HCT116 (cell line): ENCODE measurements around the gene CTBP1. TPM values are rescaled to one million over a fixed set of nuclear protein-coding genes. Genes with fewer than 3 reads are reported as not detected.

ENCODE experiments used
- ATAC-seq: fragments of 200-7000 bp; cut with Tn5 transposase; 2 replicates; pipeline ENCODE4 v1.9.1; 2020; ENCODE audit warnings: mild to moderate bottlenecking, moderate library complexity
- BruUV-seq: library from RNA; stranded (reverse); fragments of 400-500 nt; replicated peaks from 2 replicates; lab custom pipeline; 2021; lab: Mats Ljungman, UMichigan
- CTCF ChIA-PET: fragments of 300-600 bp; sonication (Branson Sonifier 250); formaldehyde crosslinking; loops from one replicate; lab custom pipeline; 2021; ENCODE audit warnings: antibody characterized with exemption; lab: Charles Lee
- POLR2A ChIA-PET: fragments of 300-600, 350-600 bp; sonication (Branson Sonifier 250); formaldehyde crosslinking; loops from one replicate; lab custom pipeline; 2021; ENCODE audit warnings: antibody characterized with exemption; lab: Charles Lee
- RAD21 ChIA-PET, 2 experiments: fragments of 300-600 bp; sonication (Branson Sonifier 250); formaldehyde crosslinking; loops; one replicate each; lab custom pipeline; 2023; ENCODE audit warnings: low total read pairs in 2 of 2; ENCODE audit not compliant: uncharacterized antibody in 2 of 2, unreplicated experiment in 2 of 2, low non-redundant PET in 1 of 2; lab: Charles Lee
- DNase-seq: peaks from one replicate; pipeline ENCODE4 v3.0.0-alpha.2; 2010; ENCODE audit warnings: low read depth, low spot score
- H2AFZ ChIP-seq: fragments of 200-600 bp; shearing (Covaris generic), sonication (generic); 2 replicates; pipeline ENCODE4 v1.6.1; 2017; ENCODE audit warnings: low read depth, mixed run types, mixed read lengths, antibody characterized with exemption, low read length; ENCODE audit not compliant: poor library complexity, severe bottlenecking
- H3K27ac ChIP-seq: 2 replicates; pipeline ENCODE4 v1.5.1; 2012; ENCODE audit warnings: low read depth, low read length
- H3K27me3 ChIP-seq: fragments of 200-600 bp; sonication (generic); 2 replicates; pipeline ENCODE4 v1.6.1; 2016; ENCODE audit warnings: mixed run types, low read length, mixed read lengths; ENCODE audit not compliant: insufficient read depth
- H3K36me3 ChIP-seq, 2 experiments: fragments of 200-500 bp in 1 of 2; fragments of 200-600 bp in 1 of 2; sonication (Bioruptor generic) in 1 of 2; sonication (generic) in 1 of 2; 2 replicates each; pipeline versions ENCODE4 v1.5.1 to v1.6.1; 2014 to 2016; ENCODE audit warnings: low read length in 2 of 2, inconsistent platforms in 1 of 2, mixed read lengths in 1 of 2, mixed run types in 1 of 2; ENCODE audit not compliant: insufficient read depth in 2 of 2, control insufficient read depth in 1 of 2
- H3K4me1 ChIP-seq, 2 experiments: fragments of 200-600 bp in 1 of 2; sonication (generic) in 1 of 2; 2 replicates each; pipeline versions ENCODE4 v1.5.1 to v1.6.1; 2012 to 2017; ENCODE audit warnings: low read length in 2 of 2, inconsistent platforms in 1 of 2, mild to moderate bottlenecking in 1 of 2, mixed read lengths in 1 of 2, mixed run types in 1 of 2, moderate library complexity in 1 of 2; ENCODE audit not compliant: insufficient read depth in 2 of 2, control insufficient read depth in 1 of 2
- H3K4me2 ChIP-seq: fragments of 200-600 bp; sonication (generic); 2 replicates; pipeline ENCODE4 v1.6.1; 2017; ENCODE audit warnings: mixed run types, low read length, mixed read lengths
- H3K4me3 ChIP-seq, 2 experiments: fragments of 200-600 bp in 1 of 2; sonication (generic) in 1 of 2; replicated peaks in 1 of 2; 2 replicates each; pipeline ENCODE4 v1.5.1; 2011 to 2016; ENCODE audit warnings: low read length in 2 of 2, control low read depth in 1 of 2, low read depth in 1 of 2, mild to moderate bottlenecking in 1 of 2, mixed read lengths in 1 of 2, mixed run types in 1 of 2
- H3K79me2 ChIP-seq: fragments of 200-600 bp; sonication (generic); 2 replicates; pipeline ENCODE4 v1.6.1; 2017; ENCODE audit warnings: mild to moderate bottlenecking, mixed run types, low read length, moderate library complexity, mixed read lengths; ENCODE audit not compliant: insufficient read depth
- H3K9ac ChIP-seq: fragments of 200-600 bp; sonication (generic); 2 replicates; pipeline ENCODE4 v1.6.1; 2016; ENCODE audit warnings: low read length, mixed read lengths
- H3K9me2 ChIP-seq: fragments of 200-600 bp; sonication (generic), shearing (Covaris generic); 2 replicates; pipeline ENCODE4 v1.6.1; 2017; ENCODE audit warnings: mixed run types, mild to moderate bottlenecking, moderate library complexity; ENCODE audit not compliant: insufficient read depth
- H3K9me3 ChIP-seq, 2 experiments: fragments of 200-500 bp in 1 of 2; fragments of 200-600 bp in 1 of 2; sonication (Bioruptor generic) in 1 of 2; sonication (generic) in 1 of 2; 2 replicates each; pipeline ENCODE4 v1.6.1; 2014 to 2017; ENCODE audit warnings: low read length in 2 of 2, mixed read lengths in 2 of 2, inconsistent platforms in 1 of 2, low read depth in 1 of 2, mild to moderate bottlenecking in 1 of 2, mixed run types in 1 of 2, moderate library complexity in 1 of 2; ENCODE audit not compliant: control insufficient read depth in 1 of 2, insufficient read depth in 1 of 2
- H4K20me1 ChIP-seq: fragments of 200-600 bp; sonication (generic), shearing (Covaris generic); 2 replicates; pipeline ENCODE4 v1.6.1; 2017; ENCODE audit warnings: mixed run types, mild to moderate bottlenecking, moderate library complexity; ENCODE audit not compliant: insufficient read depth
- CBX3 ChIP-seq: IDR thresholded peaks from 2 replicates; pipeline ENCODE4 v1.6.1; 2012; ENCODE audit warnings: low read depth
- CEBPB ChIP-seq: IDR thresholded peaks from 2 replicates; pipeline ENCODE4 v1.6.1; 2012; ENCODE audit warnings: low read depth
- EGR1 ChIP-seq: IDR thresholded peaks from 2 replicates; pipeline ENCODE4 v1.6.1; 2012; ENCODE audit warnings: low read depth
- ELF1 ChIP-seq: IDR thresholded peaks from 2 replicates; pipeline ENCODE4 v1.6.1; 2012; ENCODE audit warnings: low read depth, borderline replicate concordance
- EZH2phosphoT487 ChIP-seq: fragments of 200-600 bp; IDR thresholded peaks from 2 replicates; pipeline ENCODE4 v1.6.1; 2018; ENCODE audit warnings: antibody characterized with exemption, borderline replicate concordance
- SP1 ChIP-seq: IDR thresholded peaks from 2 replicates; pipeline ENCODE4 v1.6.1; 2012; ENCODE audit warnings: low read depth
- SRF ChIP-seq: IDR thresholded peaks from 2 replicates; pipeline ENCODE4 v1.6.1; 2012; ENCODE audit warnings: low read depth
- TCF7L2 ChIP-seq: IDR thresholded peaks from 2 replicates; pipeline ENCODE4 v1.7.0; 2011; ENCODE audit warnings: borderline replicate concordance, inconsistent platforms; ENCODE audit not compliant: insufficient read depth, insufficient read length; ENCODE audit errors: extremely low read depth
- ZFX ChIP-seq: fragments of 450-650 bp; IDR thresholded peaks from 2 replicates; pipeline ENCODE4 v1.6.1; 2017
- ZNF274 ChIP-seq: fragments of 200-500 bp; sonication (Bioruptor generic); IDR thresholded peaks from 2 replicates; pipeline ENCODE4 v1.6.1; 2014; ENCODE audit warnings: mild to moderate bottlenecking, low read depth, low read length, inconsistent platforms
- intact Hi-C: fragments of 100-400 bp; cut with micrococcal nuclease; formaldehyde crosslinking; loops from 2 replicates; pipeline ENCODE4 v1.10.0; 2022
- total RNA-seq: library from RNA; stranded (reverse); gene quantifications from one replicate; pipeline ENCODE4 v1.2.1, GENCODE V29; 2021; ENCODE audit not compliant: unreplicated experiment
- TF ChIP-seq, protein P1 (sequence below): IDR thresholded peaks from 2 replicates; pipeline ENCODE4 v1.6.1; 2012
- TF ChIP-seq, protein P2 (sequence below), 3 experiments: fragments of 200-600 bp in 1 of 3; sonication (generic) in 1 of 3; IDR thresholded peaks in 2 of 3; conservative IDR thresholded peaks in 1 of 3; 2 replicates each; pipeline ENCODE4 v1.5.1; 2012 to 2017; ENCODE audit warnings: low read depth in 2 of 3, low read length in 2 of 3, antibody characterized with exemption in 1 of 3, borderline replicate concordance in 1 of 3, control low read depth in 1 of 3, mild to moderate bottlenecking in 1 of 3, mixed read lengths in 1 of 3, mixed run types in 1 of 3, moderate library complexity in 1 of 3; ENCODE audit not compliant: insufficient read depth in 1 of 3
- TF ChIP-seq, protein P3 (sequence below): IDR thresholded peaks from 2 replicates; pipeline ENCODE4 v1.6.1; 2011; ENCODE audit warnings: mild to moderate bottlenecking, low read length, moderate library complexity; ENCODE audit not compliant: insufficient replicate concordance; ENCODE audit errors: extremely low read depth

Gene CTBP1
- total RNA-seq, 1 experiment from 2014 or later: 175 TPM

DNA sequence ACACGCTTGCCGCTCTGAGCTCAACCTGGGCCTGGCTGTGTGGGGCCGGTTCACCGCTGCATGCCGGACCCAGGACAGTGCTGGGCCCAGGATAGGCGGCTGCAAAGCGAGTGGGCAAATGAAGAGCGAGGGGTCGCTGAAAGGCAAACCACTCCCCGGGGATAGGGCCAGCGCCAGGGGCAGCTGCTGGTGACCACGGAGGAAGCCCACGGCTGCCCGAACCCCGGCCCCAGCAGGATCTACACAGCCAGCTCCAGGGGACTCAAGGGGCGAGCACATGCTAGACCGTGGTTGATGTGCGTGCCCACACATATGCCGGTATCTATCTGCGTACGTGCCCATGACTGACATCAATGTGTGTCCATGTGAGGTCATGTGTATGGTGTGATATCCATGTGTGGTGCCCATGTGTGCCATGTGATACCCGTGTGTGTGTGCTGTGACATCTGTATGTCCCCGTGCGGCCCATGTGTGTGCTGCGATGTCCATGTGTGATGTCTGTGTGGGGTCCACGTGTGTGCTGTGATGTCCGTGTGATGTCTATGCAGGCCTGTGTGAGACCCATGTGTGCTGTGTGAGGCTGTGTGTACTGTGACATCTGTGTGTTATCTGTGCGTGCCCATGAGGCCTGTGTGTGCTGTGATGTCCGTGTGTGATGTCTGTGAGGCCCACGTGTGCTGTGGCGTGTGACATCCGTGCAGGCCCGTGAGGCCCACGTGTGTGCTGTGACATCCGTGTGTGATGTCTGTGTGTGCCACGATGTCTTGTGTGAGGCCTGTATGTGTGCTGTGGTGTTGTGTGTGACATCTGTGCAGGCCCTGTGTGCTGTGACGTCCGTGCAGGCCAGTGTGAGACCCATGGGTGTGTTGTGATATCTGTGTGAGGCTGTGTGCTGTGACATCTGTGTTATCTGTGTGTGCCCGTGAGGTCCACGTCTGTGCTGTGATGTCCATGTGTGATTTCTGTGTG, 24.8 kb downstream of the CTBP1 start:
- no peak overlapping the region for H2AFZ ChIP-seq
- peaks cover 32 to 38% of the 10 kb centered on the region in 2 experiments for H3K36me3 ChIP-seq
- H3K9me2 ChIP-seq: no peaks in the 10 kb centered on the region
- CTCF ChIA-PET: no interaction called here
- RAD21 ChIA-PET: no interaction called here
- POLR2A ChIA-PET: interaction anchor here (0.6 kb wide), 1 partner anchor 9 kb away, joined by 3 read pairs; no protein-coding TSS in a partner anchor
- H3K4me3 ChIP-seq: no peak overlapping the region
- no peaks in the 10 kb centered on the region for H3K9me3 ChIP-seq
- TF ChIP-seq, protein P1, sequence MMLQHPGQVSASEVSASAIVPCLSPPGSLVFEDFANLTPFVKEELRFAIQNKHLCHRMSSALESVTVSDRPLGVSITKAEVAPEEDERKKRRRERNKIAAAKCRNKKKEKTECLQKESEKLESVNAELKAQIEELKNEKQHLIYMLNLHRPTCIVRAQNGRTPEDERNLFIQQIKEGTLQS: no peak
- TF ChIP-seq TCF7L2: no peak
- ATAC-seq: no peak
- DNase-seq: no peak
- peaks cover 8% of the 10 kb centered on the region; the same call in 1 of the 2 replicates for H3K79me2 ChIP-seq
- no peak overlapping the region for H3K9ac ChIP-seq
- no peaks in the 10 kb centered on the region for H4K20me1 ChIP-seq
- H3K4me1 ChIP-seq: no peaks in the 10 kb centered on the region
- intact Hi-C loops: no loop called here
- no peaks in the 10 kb centered on the region for H3K27me3 ChIP-seq
- H3K27ac ChIP-seq: no peak overlapping the region
- TSS peak; percentile 24 for BruUV-seq
- no peak overlapping the region for H3K4me2 ChIP-seq

DNA sequence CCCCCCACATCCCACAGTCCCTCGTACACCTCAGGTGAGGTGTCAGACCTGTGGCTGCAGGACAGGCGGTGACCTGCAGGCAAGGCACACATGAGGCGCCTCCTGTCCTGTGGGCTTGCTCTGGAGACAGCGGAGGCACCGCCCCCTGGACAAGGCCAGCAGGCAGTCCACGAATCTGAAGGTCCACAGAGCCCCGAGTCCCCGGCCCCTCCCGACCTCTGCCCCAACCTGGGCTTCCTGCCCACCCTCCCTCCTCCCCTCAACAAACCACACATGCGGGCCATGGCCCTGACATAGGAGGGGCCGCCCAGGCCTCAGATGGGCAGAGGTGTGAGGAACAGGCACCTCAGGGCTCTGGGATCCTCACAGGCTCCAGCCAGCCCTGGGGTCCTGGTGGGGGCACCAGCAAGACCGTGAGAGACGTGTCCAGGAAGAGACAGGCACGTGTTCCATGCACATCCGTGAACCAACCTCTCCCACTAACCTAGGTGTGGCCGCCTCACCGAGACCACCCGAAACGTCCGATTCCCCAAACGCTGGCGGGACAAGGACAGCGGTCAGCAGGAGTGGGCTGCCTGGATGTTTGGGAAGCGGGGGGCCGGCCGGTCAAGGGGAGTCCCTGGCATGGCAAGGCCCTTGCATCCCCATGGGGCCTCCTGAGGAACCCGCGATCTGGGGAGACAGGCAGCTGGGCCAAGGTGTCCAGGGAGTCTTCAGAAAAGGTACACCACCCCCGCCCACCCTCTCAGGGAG, 25.8 kb downstream of the CTBP1 start:
- no peak overlapping the region for H3K4me3 ChIP-seq
- H3K4me1 ChIP-seq: no peaks in the 10 kb centered on the region
- H4K20me1 ChIP-seq: no peaks in the 10 kb centered on the region
- BruUV-seq: no TSS peak
- ChIA-PET RAD21 (no interaction called here), POLR2A (interaction anchor here (0.6 kb wide), 1 partner anchor 8 kb away, joined by 3 read pairs; no protein-coding TSS in a partner anchor), CTCF (no interaction called here)
- H3K36me3 ChIP-seq: peaks cover 32 to 41% of the 10 kb centered on the region in 2 experiments
- H3K79me2 ChIP-seq: peaks cover 11% of the 10 kb centered on the region; the same call in 1 of the 2 replicates
- intact Hi-C loops: no loop called here
- H2AFZ ChIP-seq: no peak overlapping the region
- no peak overlapping the region for H3K27ac ChIP-seq
- H3K9me3 ChIP-seq: no peaks in the 10 kb centered on the region
- no peaks in the 10 kb centered on the region for H3K27me3 ChIP-seq
- no peak for ATAC-seq
- H3K9ac ChIP-seq: no peak overlapping the region
- H3K9me2 ChIP-seq: no peaks in the 10 kb centered on the region
- H3K4me2 ChIP-seq: no peak overlapping the region
- DNase-seq: no peak
- TF ChIP-seq, protein P2, sequence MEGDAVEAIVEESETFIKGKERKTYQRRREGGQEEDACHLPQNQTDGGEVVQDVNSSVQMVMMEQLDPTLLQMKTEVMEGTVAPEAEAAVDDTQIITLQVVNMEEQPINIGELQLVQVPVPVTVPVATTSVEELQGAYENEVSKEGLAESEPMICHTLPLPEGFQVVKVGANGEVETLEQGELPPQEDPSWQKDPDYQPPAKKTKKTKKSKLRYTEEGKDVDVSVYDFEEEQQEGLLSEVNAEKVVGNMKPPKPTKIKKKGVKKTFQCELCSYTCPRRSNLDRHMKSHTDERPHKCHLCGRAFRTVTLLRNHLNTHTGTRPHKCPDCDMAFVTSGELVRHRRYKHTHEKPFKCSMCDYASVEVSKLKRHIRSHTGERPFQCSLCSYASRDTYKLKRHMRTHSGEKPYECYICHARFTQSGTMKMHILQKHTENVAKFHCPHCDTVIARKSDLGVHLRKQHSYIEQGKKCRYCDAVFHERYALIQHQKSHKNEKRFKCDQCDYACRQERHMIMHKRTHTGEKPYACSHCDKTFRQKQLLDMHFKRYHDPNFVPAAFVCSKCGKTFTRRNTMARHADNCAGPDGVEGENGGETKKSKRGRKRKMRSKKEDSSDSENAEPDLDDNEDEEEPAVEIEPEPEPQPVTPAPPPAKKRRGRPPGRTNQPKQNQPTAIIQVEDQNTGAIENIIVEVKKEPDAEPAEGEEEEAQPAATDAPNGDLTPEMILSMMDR (IDR thresholded peaks at IDR 0.05 in 2 of 3, conservative IDR thresholded peaks at IDR 0.05 in 1 of 3; ENCODE audit: borderline replicate concordance in 1 of 3, insufficient read depth in 1 of 3, low read depth in 2 of 3, low read length in 2 of 3): no peak
- TF ChIP-seq ZFX (no peak), CEBPB (no peak), EZH2phosphoT487 (no peak), EGR1 (no peak), SP1 (no peak), CBX3 (no peak), ZNF274 (no peak), SRF (no peak), TCF7L2 (no peak), ELF1 (no peak)
- TF ChIP-seq, protein P3, sequence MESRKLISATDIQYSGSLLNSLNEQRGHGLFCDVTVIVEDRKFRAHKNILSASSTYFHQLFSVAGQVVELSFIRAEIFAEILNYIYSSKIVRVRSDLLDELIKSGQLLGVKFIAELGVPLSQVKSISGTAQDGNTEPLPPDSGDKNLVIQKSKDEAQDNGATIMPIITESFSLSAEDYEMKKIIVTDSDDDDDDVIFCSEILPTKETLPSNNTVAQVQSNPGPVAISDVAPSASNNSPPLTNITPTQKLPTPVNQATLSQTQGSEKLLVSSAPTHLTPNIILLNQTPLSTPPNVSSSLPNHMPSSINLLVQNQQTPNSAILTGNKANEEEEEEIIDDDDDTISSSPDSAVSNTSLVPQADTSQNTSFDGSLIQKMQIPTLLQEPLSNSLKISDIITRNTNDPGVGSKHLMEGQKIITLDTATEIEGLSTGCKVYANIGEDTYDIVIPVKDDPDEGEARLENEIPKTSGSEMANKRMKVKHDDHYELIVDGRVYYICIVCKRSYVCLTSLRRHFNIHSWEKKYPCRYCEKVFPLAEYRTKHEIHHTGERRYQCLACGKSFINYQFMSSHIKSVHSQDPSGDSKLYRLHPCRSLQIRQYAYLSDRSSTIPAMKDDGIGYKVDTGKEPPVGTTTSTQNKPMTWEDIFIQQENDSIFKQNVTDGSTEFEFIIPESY: no peak
